ENCODE results near the gene MTHFD1L.

GRCh38 chr6:150840185-150840584 is 25.3 kb upstream of the MTHFD1L start:
- TF ChIP-seq CTCF (IDR thresholded peaks at IDR 0.05) (no peak), POLR2A (IDR thresholded peaks at IDR 0.05) (no peak)
